SU-DHL-6 (cell line): Measurements from ENCODE around the gene PTPRN2.

ENCODE experiments used
- EZH2phosphoT487 ChIP-seq: fragments of 200-600 bp; sonication (generic), shearing (Covaris generic); conservative IDR thresholded peaks from 2 replicates; pipeline ENCODE4 v1.6.1; 2018; ENCODE audit warnings: mild to moderate bottlenecking, antibody characterized with exemption, low read length, moderate library complexity, mixed read lengths
- TF ChIP-seq, protein P1 (sequence below): fragments of 200-600 bp; sonication (generic); IDR thresholded peaks from one replicate; pipeline ENCODE4 v1.5.1; 2017; ENCODE audit warnings: antibody characterized with exemption, mild to moderate bottlenecking, low read length, moderate library complexity; ENCODE audit not compliant: insufficient read depth, poor library complexity, severe bottlenecking

DNA sequence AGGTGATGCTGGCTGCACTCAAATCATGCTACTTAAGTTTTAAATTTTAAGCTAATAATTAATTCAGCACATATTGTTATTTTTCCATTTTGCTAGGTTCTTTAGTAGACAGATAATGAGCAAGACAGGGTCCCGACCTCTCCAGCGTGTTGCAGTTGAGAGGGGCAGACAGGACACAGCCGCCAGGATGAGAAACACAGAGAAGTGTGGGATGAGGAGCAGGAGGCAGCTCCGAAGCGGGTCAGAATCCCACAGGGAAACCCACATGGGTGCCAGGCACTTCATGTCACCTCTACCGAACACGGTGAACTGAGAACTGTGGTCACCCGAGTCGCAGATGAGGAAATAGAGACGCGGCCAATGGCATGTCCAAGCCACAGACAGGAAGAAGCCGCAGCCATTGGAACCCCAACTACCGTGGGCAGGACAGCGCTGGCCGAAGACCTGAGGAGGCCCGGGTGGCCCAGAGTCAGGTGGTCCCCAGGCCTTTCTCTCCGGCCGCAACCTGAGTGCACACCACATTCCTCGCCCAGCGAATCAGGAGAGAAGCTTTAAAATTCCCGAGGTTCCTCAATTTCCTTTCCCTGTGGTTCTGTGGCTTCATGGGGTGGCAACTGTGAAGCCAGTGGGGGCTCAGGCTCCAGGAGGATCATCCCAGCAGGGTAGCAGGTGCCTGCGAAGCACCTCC, 1037.9 kb downstream of the PTPRN2 start:
- TF ChIP-seq, protein P1, sequence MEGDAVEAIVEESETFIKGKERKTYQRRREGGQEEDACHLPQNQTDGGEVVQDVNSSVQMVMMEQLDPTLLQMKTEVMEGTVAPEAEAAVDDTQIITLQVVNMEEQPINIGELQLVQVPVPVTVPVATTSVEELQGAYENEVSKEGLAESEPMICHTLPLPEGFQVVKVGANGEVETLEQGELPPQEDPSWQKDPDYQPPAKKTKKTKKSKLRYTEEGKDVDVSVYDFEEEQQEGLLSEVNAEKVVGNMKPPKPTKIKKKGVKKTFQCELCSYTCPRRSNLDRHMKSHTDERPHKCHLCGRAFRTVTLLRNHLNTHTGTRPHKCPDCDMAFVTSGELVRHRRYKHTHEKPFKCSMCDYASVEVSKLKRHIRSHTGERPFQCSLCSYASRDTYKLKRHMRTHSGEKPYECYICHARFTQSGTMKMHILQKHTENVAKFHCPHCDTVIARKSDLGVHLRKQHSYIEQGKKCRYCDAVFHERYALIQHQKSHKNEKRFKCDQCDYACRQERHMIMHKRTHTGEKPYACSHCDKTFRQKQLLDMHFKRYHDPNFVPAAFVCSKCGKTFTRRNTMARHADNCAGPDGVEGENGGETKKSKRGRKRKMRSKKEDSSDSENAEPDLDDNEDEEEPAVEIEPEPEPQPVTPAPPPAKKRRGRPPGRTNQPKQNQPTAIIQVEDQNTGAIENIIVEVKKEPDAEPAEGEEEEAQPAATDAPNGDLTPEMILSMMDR: no peak
- TF ChIP-seq EZH2phosphoT487: no peak
